GM19099 (cell line): Measurements from ENCODE around the gene PLEKHG3.

Experiments
- POLR2A ChIP-seq: IDR thresholded peaks from 3 replicates; pipeline ENCODE4 v1.6.1; 2011; ENCODE audit warnings: low read depth; ENCODE audit not compliant: insufficient read length; ENCODE audit errors: extremely low read depth

Gene PLEKHG3

DNA sequence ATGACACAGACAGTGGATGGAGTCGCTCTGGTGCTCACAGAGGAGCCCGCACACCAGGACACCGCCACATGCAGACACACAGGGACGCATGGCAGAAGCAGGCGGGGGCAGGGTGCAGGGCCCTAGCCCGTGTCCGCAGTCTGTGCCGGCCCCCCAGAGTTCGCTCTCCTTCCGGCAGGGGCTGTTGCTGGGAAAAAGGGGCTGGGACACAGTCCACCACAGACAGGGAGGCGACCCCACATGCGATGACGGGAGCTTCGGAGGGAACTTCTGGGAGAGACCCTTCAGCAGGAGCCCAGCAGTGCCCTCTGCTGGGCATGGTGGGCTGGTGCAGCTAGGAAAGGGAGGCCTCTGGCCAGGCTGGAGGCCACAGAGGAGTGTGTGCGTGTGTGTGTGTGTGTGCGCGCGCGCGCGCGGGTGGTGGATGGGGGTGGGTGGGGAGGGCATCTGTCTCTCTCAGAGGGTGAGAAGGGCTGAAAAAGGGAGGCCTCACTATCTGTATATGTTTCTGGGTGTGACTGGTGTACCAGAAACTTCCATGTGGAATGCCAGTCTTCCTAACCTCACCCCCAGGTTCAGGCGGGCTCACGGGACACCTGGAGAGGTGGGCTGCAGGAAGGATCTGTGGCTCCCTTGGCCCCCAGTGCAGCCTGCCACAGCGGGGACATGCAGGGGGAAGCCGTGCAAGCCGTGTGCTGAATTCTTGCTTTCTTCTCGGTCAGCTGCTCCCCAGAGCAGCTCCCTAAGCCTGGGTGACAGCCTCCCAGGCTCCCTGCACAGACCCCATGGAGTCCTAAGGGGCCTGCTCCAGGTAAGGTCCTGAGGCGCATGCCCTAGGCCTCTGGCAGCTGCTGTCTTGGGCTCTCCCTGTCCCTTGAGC lies 60.7 kb downstream of the PLEKHG3 start:
- TF ChIP-seq POLR2A, result no peak

GRCh38 chr14:64765740-64766302 lies 61.6 kb downstream of the PLEKHG3 start:
- no peak for TF ChIP-seq POLR2A

DNA sequence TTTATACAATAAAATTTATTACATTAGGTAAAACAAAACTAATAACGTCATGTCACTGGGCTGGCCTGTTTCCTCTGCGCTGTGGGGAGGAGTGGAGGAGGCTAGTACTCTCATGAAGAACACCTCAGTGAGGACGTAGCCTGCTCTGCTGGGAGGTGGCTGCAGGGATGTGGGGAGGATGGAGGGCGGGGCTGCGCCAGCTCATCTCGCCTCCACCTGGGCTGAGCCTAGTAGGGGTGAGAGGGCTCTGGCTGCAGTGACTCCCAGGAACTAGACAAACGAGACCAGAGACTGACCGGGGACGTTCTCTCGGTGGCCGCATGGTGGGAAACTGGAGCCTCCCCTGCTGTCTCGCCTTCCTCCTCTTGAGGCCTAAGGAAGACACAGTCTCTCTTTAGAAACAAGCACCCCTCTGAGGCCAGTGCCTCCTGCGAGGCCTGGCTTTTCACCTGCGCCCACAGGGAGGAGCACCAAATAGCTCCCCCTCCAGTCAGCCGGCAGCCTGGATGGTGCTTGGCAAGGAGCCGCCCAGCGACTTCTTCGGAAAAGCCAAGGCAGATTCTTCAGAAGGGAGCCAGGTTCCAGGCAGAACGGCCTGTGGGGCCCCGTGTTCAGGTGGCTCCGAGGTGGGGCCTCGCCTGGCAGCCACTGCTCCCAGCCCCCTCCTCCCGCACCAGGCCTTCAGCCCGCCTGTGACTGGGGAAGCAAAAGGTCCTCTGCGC lies 62.4 kb downstream of the PLEKHG3 start:
- TF ChIP-seq POLR2A, result no peak

GRCh38 chr14:64767215-64767964 lies 63.2 kb downstream of the PLEKHG3 start:
- no peak for TF ChIP-seq POLR2A

DNA sequence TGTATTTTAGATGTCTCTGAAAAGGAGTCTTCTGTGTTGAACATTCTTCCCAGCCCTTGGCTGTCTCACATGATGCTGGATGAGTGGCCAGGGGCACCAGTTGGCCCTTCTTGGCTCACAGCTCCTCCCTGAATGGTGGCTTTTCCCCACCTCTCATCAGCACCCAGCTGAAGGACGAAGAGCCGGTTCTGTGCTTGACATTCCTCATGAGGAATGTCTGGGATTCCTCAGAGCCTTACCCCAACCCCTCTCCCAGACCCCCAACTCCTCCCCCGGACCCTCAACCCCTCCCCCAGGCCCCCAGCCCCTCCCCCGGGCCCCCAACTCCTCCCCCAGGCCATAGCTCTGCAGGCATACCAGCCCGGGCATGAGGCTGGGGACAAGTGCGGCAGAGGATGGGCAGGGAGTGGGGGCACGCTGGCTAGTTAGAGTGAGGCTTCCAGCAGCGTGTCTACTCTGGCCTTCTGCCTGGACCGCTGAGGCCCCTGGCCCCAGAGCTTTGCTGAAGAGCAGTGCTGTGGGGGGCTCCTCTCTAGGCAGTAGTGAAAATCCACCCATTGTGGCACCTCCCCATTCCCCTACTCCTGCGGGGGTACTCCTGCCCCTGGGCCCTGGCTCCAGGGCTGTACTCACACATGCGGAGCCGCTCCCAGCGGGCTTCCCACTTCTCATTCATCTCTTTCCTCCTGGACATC lies 64.3 kb downstream of the PLEKHG3 start:
- no peak for TF ChIP-seq POLR2A

GRCh38 chr14:64769096-64770020 lies 65.1 kb downstream of the PLEKHG3 start:
- TF ChIP-seq POLR2A, result no peak

DNA sequence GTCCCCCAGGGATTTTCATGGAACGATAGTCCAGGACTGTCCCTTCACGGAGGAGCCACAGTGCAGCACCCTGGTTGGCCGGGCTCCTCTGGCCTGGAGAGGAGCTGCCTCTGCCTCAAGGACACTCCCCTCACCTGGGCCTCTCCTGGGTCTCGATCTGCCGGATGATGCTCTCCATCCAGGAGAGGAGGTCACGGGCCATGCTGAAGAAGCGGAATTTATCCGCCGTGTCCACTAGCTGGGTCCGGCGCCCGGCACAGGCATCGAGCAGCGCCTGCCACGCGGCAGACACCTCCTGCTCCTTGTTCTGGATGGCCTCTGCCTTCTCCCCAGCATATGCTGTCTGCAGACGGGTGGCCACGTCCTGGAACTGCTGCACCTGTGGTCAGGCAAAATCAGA lies 66.5 kb downstream of the PLEKHG3 start:
- TF ChIP-seq POLR2A, result no peak

- TF ChIP-seq POLR2A, result no peak
These were observed 66.9 kb downstream of the PLEKHG3 start for GRCh38 chr14:64771161-64771560.

- no peak for TF ChIP-seq POLR2A
These were observed 68.2 kb downstream of the PLEKHG3 start for GRCh38 chr14:64772397-64772950.

DNA sequence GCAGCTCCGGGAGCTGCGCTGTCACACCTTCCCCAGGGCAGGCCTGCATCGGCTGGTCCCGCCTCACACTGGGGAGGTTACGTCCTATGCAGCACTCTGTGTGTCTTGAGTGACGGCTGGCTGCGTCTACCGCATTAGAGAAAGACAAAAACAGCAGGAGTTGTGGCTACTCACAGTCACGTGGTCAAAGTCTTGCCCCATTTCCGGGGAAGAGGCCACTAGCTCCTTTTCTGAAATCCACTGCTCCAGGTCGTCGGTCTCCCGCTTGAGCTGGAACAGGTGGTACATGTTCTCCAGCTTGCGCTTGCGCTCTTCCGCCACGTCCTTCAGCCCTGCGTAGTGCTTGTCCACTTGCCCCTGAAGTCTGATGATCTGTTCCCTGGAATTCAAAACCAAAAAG lies 68.8 kb downstream of the PLEKHG3 start:
- no peak for TF ChIP-seq POLR2A

DNA sequence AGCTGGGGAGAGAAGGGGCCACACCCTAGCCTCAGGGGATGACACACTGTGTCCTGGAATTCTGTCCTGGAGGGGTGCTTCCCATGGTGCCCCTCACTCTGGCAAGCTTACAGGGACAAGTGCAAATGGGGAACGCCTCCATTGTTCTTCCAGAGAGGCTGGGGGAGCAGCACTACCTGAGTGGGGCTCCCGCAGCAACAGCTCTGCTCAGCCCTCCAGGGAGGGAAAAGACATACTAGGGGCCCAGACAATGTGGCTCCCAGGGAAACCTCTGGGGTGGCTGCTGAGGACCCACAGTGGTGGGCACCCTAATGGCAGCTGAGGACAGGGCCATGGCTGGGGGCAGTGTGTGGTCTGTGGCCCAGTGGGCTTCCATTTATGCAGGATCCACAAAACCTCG lies 69.4 kb downstream of the PLEKHG3 start:
- no peak for TF ChIP-seq POLR2A

DNA sequence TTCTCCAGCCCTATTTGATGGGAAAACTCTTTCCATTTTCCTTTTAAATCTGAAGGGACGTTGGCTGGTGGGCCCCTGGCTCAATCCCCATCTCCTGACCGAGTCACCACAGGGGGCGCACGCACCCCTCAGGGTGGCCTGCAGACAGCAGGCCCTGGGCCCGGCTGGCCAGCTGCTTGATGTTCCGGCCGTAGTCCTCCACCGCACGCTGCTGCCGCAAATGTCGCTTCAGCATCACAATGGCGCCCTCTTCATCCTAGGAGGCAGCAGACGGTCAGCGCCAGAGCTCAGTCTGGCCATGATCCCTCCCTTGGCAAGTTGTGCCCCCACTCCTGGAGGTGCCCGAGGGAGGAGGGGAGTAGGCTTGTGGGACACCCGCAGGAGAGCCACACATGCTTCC lies 70.0 kb downstream of the PLEKHG3 start:
- TF ChIP-seq POLR2A, result no peak

GRCh38 chr14:64775081-64775777 lies 71.0 kb downstream of the PLEKHG3 start:
- no peak for TF ChIP-seq POLR2A
